Nephron (organoid): ENCODE results near the gene CRYGN.
A peak's percentile ranks its signal among the peaks of the same experiment; 100 is the strongest.

Source experiments
- H3K27ac Mint-ChIP-seq, 3 experiments: 2 replicates each; pipeline ENCODE4 v1.8.0; 2020; ENCODE audit warnings: mixed read lengths in 3 of 3, mild to moderate bottlenecking in 2 of 3, moderate library complexity in 1 of 3
- H3K27me3 Mint-ChIP-seq: 2 replicates; pipeline ENCODE4 v1.8.0; 2021; ENCODE audit warnings: low read depth, mild to moderate bottlenecking, moderate library complexity, mixed read lengths
- H3K36me3 Mint-ChIP-seq: 2 replicates; pipeline ENCODE4 v1.8.0; 2020; ENCODE audit warnings: low read depth, mixed read lengths
- H3K4me1 Mint-ChIP-seq: 2 replicates; pipeline ENCODE4 v1.8.0; 2020; ENCODE audit warnings: mixed read lengths
- H3K4me3 Mint-ChIP-seq, 3 experiments: 2 replicates each; pipeline ENCODE4 v1.8.0; 2020; ENCODE audit warnings: mild to moderate bottlenecking in 3 of 3, mixed read lengths in 3 of 3, moderate library complexity in 2 of 3
- H3K9me3 Mint-ChIP-seq: 2 replicates; pipeline ENCODE4 v1.8.0; 2020; ENCODE audit warnings: mixed read lengths
- CTCF ChIP-seq, 3 experiments: fragments of 200-600 bp; sonication (generic); IDR thresholded peaks; one replicate each; pipeline ENCODE4 v1.5.0; 2021; ENCODE audit warnings: antibody characterized with exemption in 3 of 3; ENCODE audit not compliant: unreplicated experiment in 3 of 3

The CRYGN gene

GRCh38 chr7:151454305-151454704, 14.4 kb upstream of the CRYGN start:
- Mint-ChIP-seq H3K4me1 (peaks cover 18% of the 10 kb centered on the region), H3K36me3 (no peaks in the 10 kb centered on the region), H3K4me3 (no peak overlapping the region), H3K9me3 (no peaks in the 10 kb centered on the region), H3K27me3 (peaks cover 7% of the 10 kb centered on the region), H3K27ac (peak overlapping the region; percentile 65 to 85 (median 74))
- TF ChIP-seq CTCF (IDR thresholded peaks at IDR 0.05; ENCODE audit: unreplicated experiment in 3 of 3): no peak

GRCh38 chr7:151453326-151453791, 13.4 kb upstream of the CRYGN start:
- Mint-ChIP-seq H3K4me1 (peaks cover 17% of the 10 kb centered on the region), H3K36me3 (no peaks in the 10 kb centered on the region), H3K27ac (peak overlapping the region in 1 of 3 experiments; percentile 63), H3K27me3 (peaks cover 7% of the 10 kb centered on the region), H3K9me3 (no peaks in the 10 kb centered on the region), H3K4me3 (no peak overlapping the region)
- TF ChIP-seq CTCF (IDR thresholded peaks at IDR 0.05; ENCODE audit: unreplicated experiment in 3 of 3): no peak

GRCh38 chr7:151452680-151453325, 12.9 kb upstream of the CRYGN start:
- no peaks in the 10 kb centered on the region for H3K9me3 Mint-ChIP-seq
- no peaks in the 10 kb centered on the region for H3K36me3 Mint-ChIP-seq
- H3K4me3 Mint-ChIP-seq: no peak overlapping the region
- peak overlapping the region; percentile 45 to 71 (median 63) for H3K27ac Mint-ChIP-seq
- H3K27me3 Mint-ChIP-seq: peaks cover 7% of the 10 kb centered on the region
- TF ChIP-seq CTCF (IDR thresholded peaks at IDR 0.05; ENCODE audit: unreplicated experiment in 3 of 3): no peak
- peaks cover 17% of the 10 kb centered on the region for H3K4me1 Mint-ChIP-seq

GRCh38 chr7:151451626-151452571, 12.0 kb upstream of the CRYGN start:
- H3K27ac Mint-ChIP-seq: peak overlapping the region in 1 of 3 experiments; percentile 63
- peaks cover 13% of the 10 kb centered on the region for H3K27me3 Mint-ChIP-seq
- TF ChIP-seq CTCF (IDR thresholded peaks at IDR 0.05; ENCODE audit: unreplicated experiment in 3 of 3): no peak
- peaks cover 17% of the 10 kb centered on the region for H3K4me1 Mint-ChIP-seq
- H3K36me3 Mint-ChIP-seq: no peaks in the 10 kb centered on the region
- no peaks in the 10 kb centered on the region for H3K9me3 Mint-ChIP-seq
- no peak overlapping the region for H3K4me3 Mint-ChIP-seq

- Mint-ChIP-seq H3K9me3 (no peaks in the 10 kb centered on the region), H3K4me3 (no peak overlapping the region), H3K27ac (peak overlapping the region; percentile 2 to 10 (median 4)), H3K27me3 (peaks cover 13% of the 10 kb centered on the region), H3K4me1 (peaks cover 17% of the 10 kb centered on the region), H3K36me3 (no peaks in the 10 kb centered on the region)
- TF ChIP-seq CTCF (IDR thresholded peaks at IDR 0.05; ENCODE audit: unreplicated experiment in 3 of 3): no peak
Observed at GRCh38 chr7:151451156-151451555, 11.2 kb upstream of the CRYGN start.
